Upper lobe of right lung (tissue), 1 donor: ENCODE results near the gene L2HGDH. TPM values are rescaled to one million over a fixed set of nuclear protein-coding genes. Genes with fewer than 3 reads are reported as not detected.

Experiments
- ATAC-seq: fragments of 200-7000 bp; cut with Tn5 transposase; one replicate; pipeline ENCODE4 v1.9.1; 2020; ENCODE audit warnings: mild to moderate bottlenecking, moderate library complexity
- DNase-seq: peaks from one replicate; pipeline ENCODE4 v3.0.0-alpha.2; 2020
- H3K27ac ChIP-seq: fragments of 200-600 bp; one replicate; pipeline ENCODE4 v1.8.0; 2022
- H3K27me3 ChIP-seq: fragments of 200-600 bp; one replicate; pipeline ENCODE4 v1.8.0; 2022; ENCODE audit warnings: mild to moderate bottlenecking
- H3K36me3 ChIP-seq: fragments of 200-600 bp; one replicate; pipeline ENCODE4 v1.8.0; 2022
- H3K4me1 ChIP-seq: fragments of 200-600 bp; one replicate; pipeline ENCODE4 v1.8.0; 2022
- H3K4me3 ChIP-seq: fragments of 200-600 bp; one replicate; pipeline ENCODE4 v1.8.0; 2022; ENCODE audit warnings: mild to moderate bottlenecking
- H3K9me3 ChIP-seq: fragments of 200-600 bp; one replicate; pipeline ENCODE4 v1.8.0; 2022
- CTCF ChIP-seq: fragments of 200-600 bp; IDR thresholded peaks from one replicate; pipeline ENCODE4 v1.8.0; 2022; ENCODE audit warnings: antibody characterized with exemption
- intact Hi-C: fragments of 100-400 bp; cut with DNase I; formaldehyde crosslinking; loops from one replicate; pipeline ENCODE4 v1.11.0; 2022
- total RNA-seq: library from RNA; stranded (reverse); fragmentation: NEBNext Ultra II Directional; extraction: Animal tissue kit (Norgen Biotek cat#: 25700); gene quantifications from one replicate; pipeline ENCODE4 v1.2.1, GENCODE V29; 2021
- donor health status: DM: no; HTN: yes; CAD: no; lungs with severe emphysema.

L2HGDH gene
- total RNA-seq, 1 donor from 2014 or later, result 4.5 TPM

DNA sequence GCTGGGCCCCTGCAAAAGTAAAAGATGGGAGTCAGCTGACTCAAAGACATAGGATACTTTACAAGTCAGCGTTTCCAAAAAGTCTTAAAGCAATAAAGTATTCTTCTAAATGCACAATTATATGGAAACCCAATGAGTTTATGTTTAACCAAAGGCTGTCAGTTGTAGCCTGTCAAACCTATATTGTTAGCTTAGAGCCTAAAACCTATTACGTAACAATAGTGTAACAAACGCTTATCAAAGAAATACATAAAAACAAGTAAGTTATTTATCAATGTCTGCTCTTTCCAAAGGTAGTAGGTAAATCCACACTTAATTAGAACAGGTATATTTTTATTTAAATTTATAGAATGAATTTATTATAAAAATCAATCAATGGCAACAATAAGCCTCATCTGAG lies 64.8 kb downstream of the L2HGDH start:
- Histone ChIP-seq H3K27ac (no peak overlapping the region), H3K4me1 (no peaks in the 10 kb centered on the region), H3K36me3 (peaks cover 7% of the 10 kb centered on the region), H3K9me3 (no peaks in the 10 kb centered on the region), H3K27me3 (no peaks in the 10 kb centered on the region), H3K4me3 (no peak overlapping the region)
- DNase-seq, result no peak
- no peak for ATAC-seq
- intact Hi-C loops, result no loop called here
- no peak for TF ChIP-seq CTCF

- intact Hi-C loops, result no loop called here
- H3K4me3 ChIP-seq, result no peak overlapping the region
- DNase-seq (no peak), ATAC-seq (no peak)
- H3K4me1 ChIP-seq, result no peaks in the 10 kb centered on the region
- no peaks in the 10 kb centered on the region for H3K27me3 ChIP-seq
- H3K36me3 ChIP-seq, result peaks cover 7% of the 10 kb centered on the region
- no peak overlapping the region for H3K27ac ChIP-seq
- H3K9me3 ChIP-seq, result no peaks in the 10 kb centered on the region
- no peak for TF ChIP-seq CTCF
These were observed 69.3 kb downstream of the L2HGDH start for GRCh38 chr14:50242566-50243310.

DNA sequence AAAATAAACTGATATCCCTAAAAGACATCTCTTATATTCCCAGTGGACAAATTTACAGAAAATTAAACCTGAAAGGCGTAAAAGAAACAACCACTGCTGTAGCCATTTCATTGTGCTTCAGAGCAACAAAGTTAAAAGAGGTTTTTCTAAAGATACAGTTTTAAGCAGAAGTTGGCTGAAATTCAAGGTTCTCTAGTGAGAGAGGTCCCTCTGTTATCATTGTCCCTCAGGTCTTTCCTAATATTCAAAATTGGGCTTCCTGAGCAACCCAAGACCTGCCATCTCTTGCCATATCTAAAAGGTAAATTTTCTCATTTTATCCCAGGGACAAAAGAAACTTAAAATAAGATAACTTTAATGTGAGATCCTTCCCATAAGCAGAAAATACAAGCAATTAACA lies 69.9 kb downstream of the L2HGDH start:
- peaks cover 7% of the 10 kb centered on the region for H3K36me3 ChIP-seq
- H3K9me3 ChIP-seq, result no peaks in the 10 kb centered on the region
- TF ChIP-seq CTCF, result no peak
- ATAC-seq, result no peak
- no peak overlapping the region for H3K4me3 ChIP-seq
- H3K4me1 ChIP-seq, result no peaks in the 10 kb centered on the region
- H3K27ac ChIP-seq, result no peak overlapping the region
- no peaks in the 10 kb centered on the region for H3K27me3 ChIP-seq
- intact Hi-C loops, result no loop called here
- DNase-seq, result no peak

DNA sequence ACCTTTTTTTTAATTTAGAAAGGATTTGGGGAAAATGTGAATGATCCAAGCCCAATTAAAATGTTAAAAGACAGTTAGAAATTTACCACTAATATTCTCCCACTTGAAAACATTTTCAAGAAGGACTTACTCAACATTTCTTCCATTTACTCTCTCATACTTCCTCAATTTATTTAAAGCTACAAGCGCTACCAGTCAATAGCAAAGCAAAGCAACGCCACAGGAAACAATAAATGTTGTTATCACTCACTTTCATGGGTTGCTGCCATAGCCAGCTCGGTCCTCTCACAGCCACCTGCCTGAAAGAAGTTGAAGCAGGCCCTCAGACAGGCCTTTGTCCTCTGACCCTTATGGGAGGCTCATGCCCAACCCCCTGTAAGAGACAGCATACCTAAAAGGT lies 74.6 kb downstream of the L2HGDH start:
- H3K9me3 ChIP-seq, result no peaks in the 10 kb centered on the region
- H3K27me3 ChIP-seq, result no peaks in the 10 kb centered on the region
- intact Hi-C loops, result no loop called here
- no peak for TF ChIP-seq CTCF
- H3K4me1 ChIP-seq, result no peaks in the 10 kb centered on the region
- no peak overlapping the region for H3K27ac ChIP-seq
- no peaks in the 10 kb centered on the region for H3K36me3 ChIP-seq
- ATAC-seq, result peak; percentile 28
- H3K4me3 ChIP-seq, result no peak overlapping the region
- DNase-seq, result no peak

- Histone ChIP-seq H3K27ac (no peak overlapping the region), H3K36me3 (no peaks in the 10 kb centered on the region), H3K9me3 (no peaks in the 10 kb centered on the region), H3K27me3 (no peaks in the 10 kb centered on the region), H3K4me1 (peaks cover 13% of the 10 kb centered on the region), H3K4me3 (no peak overlapping the region)
- ATAC-seq, result no peak
- intact Hi-C loops, result no loop called here
- no peak for TF ChIP-seq CTCF
- DNase-seq, result no peak
These were observed 78.1 kb downstream of the L2HGDH start for GRCh38 chr14:50233951-50234250.
